Spleen (tissue), 7 donors: ENCODE results near the gene SYNGR4.

ENCODE experiments used
- CTCF ChIP-seq, 11 experiments: fragments of 200-600 bp in 7 of 11; fragments of 450-650 bp in 4 of 11; sonication (generic) in 4 of 11; IDR thresholded peaks in 8 of 11; conservative IDR thresholded peaks in 3 of 11; 1 replicate in 7 of 11; 2 replicates in 4 of 11; pipeline versions ENCODE4 v1.4.0 to v1.8.0; 2016 to 2021; ENCODE audit warnings: antibody characterized with exemption in 11 of 11, inconsistent platforms in 4 of 11, mild to moderate bottlenecking in 1 of 11
- POLR2A ChIP-seq, 3 donors: fragments of 450-650 bp; IDR thresholded peaks; one replicate each; pipeline ENCODE4 v1.5.1; 2017; ENCODE audit warnings: antibody characterized with exemption in 3 of 3, mild to moderate bottlenecking in 1 of 3
- POLR2AphosphoS5 ChIP-seq, 3 donors: sonication (generic); formaldehyde crosslinking; IDR thresholded peaks; one replicate each; pipeline ENCODE4 v1.5.1; 2017; ENCODE audit warnings: antibody characterized with exemption in 3 of 3
- donor health status: DM: no; HTN: no; CAD: no; lungs with moderate emphysema.
- donor health status: DM: no; HTN: no; CAD: no.
- donor health status: DM: no; HTN: no; CAD: no.

GRCh38 chr19:48365602-48366001 is 1.4 kb downstream of the SYNGR4 start:
- TF ChIP-seq CTCF (IDR thresholded peaks at IDR 0.05 in 8 of 11, conservative IDR thresholded peaks at IDR 0.05 in 3 of 11) (no peak), POLR2A (IDR thresholded peaks at IDR 0.05) (no peak), POLR2AphosphoS5 (IDR thresholded peaks at IDR 0.05) (no peak)
